HG03558 (cell line): ENCODE measurements around the gene ZRSR2.
"Not testable (repeated sequence)": the region's sequence is repeated elsewhere in the genome, so short reads cannot be mapped to it uniquely, and the experiment has no call there.

Source experiments
- ATAC-seq: cut with Tn5 transposase; IDR thresholded peaks from one replicate; pipeline ENCODE4 v1.9.1; 2021; ENCODE audit warnings: moderate number of reproducible peaks; ENCODE audit not compliant: unreplicated experiment; ENCODE audit errors: extremely low read depth

Gene ZRSR2

DNA sequence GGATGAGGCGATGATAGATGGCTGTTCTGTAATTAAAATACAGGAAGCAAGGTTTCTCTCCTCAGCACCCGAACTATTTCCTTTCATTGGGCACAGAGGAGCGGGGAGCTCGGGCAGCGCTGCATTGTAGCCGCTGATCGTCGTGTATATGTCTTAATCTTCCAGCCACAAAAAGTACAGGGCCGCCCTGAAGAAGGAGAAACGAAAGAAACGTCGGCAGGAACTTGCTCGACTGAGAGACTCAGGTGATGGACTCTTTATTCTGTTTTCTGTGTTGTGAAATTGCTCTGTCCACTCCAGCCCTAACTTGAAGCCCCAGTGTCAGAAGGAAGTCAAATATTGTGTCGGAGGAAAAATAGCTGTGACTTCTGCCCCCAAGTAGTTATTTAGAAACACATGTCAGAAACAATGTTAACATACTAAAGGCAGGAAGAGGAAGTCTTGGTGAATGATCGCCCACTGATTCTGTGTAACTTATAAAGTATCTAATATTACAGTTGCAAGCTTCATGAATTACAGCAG is 546 bp downstream of the ZRSR2 start:
- peak; percentile 1 for ATAC-seq

DNA sequence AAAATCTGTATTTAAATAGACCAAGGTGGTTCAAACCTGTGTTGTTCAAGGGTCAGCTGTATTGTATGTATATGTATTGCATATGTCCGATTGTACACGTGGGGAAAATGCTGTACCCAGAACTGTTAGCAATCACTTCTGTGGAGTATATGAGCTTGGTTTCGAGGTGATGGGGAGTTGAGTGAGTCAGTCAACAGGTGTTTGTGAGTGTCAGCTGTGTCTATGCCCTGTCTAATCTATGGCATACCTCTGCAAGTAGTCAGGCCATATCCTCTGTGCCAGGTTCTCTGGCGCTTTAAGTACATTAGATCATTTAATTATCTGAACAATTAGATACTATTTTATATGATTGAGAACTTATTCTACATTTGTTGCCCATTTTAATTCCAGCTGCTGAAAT is 7.4 kb downstream of the ZRSR2 start:
- no peak for ATAC-seq

DNA sequence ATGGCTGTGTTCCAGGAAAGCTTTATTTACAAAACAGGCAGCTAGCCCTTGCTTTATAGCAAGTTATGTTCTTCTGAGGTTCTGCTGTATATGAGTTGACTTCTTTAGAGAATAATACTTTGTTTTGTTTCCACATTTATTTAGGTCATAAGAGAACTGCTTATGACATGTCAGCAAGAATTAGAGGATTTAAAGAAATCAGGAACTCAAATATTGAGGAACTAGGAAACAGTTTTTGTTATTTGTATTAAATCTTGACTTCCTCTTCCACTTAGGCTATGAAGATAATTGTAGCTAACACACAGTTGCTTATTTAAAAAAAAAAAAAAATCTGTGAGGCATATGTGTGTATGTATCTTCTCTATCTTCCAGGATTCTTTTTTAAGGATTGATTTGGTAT is 14.3 kb downstream of the ZRSR2 start:
- no peak for ATAC-seq

DNA sequence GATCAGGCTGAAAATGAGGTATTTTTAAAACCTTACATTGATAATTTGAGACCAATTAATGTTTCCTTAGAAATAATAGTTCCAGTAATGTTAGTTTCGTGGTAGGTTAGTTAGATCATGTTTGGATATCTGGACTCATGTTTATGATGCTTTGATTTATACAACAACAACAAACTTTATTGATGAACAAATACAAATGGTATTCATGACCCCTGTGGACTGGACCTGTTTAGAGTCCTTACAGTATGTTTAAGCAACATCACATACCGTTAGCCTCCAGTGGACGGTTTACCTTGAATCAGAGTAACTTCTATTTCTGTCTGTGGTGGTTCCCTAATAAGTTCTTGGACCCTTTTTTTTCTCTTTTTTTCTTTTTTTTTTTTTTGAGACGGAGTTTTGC is 18.0 kb downstream of the ZRSR2 start:
- ATAC-seq, result no peak

DNA sequence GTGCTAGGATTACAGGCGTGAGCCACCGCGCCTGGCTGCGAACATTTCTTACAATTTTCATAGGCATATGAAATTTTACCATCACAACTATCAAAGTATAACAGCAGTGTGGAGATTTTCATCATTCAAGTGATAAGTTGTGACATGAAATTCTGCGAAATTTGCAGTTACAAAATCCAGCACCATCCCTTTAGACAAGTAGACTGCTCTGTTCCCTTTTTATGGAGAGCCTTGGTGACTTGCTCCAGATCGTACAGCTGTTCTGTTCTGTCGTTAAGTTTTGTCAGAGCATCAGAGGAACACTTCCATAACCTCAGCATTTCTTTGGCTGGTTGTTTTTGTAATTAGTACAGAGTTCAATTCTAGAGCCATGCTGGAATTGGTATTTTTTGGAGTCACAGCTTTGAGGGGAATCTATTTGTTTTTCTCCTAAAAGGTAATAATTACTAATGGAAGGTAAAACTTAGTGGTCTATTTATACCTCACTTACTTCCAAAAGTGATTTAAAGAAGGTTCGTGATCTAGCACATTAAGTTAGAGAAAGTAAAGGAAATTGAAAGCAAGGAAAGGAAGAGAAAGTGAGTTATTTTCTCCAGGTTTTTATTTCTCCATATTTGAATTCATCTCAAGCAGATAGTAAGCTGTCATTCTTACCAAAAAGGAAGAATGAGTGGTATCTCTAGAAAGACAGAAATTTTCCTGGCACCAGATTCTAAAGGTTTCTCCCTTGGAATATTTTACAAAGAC is 22.1 kb downstream of the ZRSR2 start:
- ATAC-seq, result no peak

DNA sequence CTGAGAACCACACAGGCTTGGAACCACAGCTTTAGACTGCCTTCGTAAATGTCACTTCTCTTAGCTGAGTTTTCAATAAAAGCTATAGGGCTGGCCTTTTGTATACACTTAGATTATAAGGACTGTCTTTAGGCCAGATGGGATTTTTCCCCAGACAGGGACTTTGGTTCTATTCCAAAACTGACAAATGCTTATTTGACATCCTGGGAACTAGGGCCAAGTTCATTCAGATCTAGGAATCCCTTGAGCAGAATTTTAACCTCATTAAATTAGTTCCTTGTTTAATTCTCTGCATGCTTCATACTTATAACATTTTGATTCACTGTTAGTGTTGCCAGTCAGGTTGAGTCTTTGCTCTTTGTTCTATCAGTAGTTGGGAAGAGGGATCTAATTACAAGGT is 23.1 kb downstream of the ZRSR2 start:
- no peak for ATAC-seq

DNA sequence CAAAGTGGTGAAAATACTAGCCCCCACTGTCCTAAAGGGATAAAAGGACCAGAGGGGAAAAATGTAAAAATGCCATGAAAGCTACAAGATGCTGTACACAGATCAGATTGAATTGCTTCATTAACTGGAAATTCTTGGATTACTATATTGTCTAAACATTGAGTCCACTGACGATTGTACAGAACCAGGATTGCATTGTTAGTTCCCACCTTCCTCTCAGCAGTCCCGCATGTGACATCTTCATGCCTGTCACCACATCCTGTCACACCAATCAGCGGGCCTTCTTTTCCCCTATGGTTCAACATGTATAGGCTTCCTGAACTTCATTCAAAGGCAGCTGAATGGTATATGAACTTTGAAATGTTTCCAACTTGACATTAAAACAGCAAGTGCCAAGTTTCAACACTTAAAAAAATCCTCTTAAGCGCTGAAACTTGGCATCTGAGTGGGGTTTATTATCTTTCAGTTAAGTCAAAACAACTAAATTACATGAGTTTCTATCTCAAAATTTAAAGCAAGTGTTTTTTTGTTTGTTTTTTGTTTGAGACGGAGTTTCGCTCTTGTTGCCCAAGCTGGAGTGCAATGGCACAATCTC is 24.6 kb downstream of the ZRSR2 start:
- ATAC-seq, result no peak

DNA sequence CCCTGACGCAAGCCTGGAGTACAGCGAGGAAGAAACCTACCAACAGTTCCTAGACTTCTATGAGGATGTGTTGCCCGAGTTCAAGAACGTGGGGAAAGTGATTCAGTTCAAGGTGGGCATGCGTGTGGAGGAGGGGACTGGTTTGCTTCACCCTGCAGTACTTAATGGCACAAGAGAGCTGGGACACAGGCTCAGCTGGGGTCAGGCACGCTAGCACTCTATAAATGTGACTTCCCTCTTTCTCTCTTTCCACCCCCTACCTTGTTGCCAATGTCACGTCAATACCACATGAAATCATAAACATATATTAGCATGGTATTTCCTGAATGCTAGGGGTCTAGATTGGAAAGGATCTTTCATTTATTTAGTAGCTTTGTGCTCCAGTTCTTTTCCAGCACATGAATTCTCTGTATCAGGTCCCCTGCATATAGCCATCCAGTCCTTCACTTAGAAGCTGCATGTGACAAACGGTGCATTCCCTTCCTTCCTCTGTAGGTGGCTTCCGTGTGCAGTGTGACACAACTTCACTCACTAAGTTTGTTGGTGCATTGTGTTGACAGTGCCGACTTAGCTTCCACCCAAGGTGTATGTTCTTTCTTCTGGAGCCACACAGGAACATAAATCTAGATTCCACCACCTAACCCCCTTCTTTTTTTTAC is 25.6 kb downstream of the ZRSR2 start:
- peak; percentile 70 for ATAC-seq

DNA sequence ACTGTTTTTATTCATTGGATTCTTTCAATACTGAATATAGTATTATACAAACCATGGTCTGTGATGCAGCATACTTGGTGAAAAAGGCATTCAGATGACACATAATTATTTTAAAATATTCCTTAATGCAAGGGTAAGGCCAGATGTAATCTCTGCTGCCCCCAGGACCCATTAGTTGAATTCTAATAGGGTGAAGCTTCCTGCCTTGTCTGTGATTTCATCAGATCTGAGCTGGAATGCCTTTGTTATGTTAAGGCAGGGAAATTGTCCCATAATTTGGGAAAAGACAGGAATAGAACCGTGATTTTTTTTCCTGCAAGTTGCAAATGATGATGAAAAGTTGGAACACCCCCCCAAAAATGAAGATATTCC is 26.1 kb downstream of the ZRSR2 start:
- ATAC-seq, result no peak

DNA sequence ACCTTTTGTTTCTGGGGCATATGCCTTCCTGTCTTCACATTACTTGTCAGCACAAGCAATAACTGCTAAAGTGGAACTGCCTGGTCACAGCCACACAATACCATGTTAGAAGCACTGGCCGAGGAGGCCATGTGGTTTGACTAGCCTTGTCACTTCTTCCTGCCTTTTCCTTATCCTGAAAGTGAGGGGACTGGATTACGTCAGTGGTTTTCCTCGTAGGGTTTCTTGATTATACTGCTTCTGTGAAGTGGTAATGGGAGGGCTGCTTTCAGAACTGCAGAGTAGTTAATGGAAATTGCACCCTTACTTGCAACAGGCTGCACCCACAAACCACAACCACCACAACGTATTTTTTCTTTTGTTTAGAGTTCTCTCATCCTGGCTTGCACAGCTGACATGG is 26.6 kb downstream of the ZRSR2 start:
- no peak for ATAC-seq

DNA sequence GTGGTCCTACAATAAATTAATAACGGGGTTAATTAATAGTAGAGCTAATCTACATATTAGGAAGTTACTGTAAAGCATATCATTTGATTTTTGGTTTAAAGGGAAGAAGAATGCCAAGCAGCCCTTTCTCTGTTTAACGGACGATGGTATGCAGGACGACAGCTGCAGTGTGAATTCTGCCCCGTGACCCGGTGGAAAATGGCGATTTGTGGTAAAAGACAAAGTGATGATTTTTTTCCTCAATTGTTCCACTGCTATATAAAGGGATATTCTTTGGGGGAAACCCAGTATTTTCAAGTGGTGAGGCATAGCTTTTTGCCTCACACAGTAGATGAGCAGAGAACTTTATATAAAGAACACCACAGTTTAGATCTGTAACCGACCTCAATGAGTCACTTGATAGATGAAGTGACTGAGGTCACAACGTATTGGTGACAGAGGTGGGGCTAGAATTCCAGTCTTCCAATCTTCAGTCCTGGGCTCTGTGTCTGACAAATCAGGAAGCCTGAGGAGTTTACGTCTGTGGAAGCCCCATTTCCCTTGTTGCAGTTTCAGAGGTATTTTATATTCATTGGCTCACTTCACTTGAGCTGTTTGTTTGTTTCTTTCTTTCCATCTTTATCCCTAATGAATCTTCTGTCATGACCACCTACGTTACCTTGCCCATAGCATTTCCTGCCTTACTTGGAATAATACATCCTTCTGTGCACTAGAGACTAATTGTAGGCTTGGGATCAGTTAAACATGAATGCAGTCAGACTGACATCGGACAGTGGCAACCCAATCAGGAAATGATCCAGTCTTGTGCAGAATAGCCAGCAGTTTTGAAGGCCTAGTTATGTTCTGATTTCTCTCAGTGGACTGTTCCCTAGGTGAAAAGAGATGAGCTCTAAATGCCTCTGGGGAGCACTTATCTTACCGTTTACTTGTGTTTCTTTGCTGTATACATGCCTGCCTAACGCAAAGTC is 30.1 kb downstream of the ZRSR2 start:
- no peak for ATAC-seq

DNA sequence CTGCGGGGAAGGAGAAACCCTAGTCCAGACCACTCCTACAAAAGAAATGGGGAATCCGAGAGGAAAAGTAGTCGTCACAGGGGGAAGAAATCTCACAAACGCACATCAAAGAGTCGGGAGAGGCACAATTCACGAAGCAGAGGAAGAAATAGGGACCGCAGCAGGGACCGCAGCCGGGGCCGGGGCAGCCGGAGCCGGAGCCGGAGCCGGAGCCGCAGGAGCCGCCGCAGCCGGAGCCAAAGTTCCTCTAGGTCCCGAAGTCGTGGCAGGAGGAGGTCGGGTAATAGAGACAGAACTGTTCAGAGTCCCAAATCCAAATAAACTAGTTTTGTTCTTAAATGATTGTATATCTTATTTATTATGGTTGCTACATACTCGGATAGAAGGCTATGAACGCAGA is 32.6 kb downstream of the ZRSR2 start:
- ATAC-seq, result no peak

DNA sequence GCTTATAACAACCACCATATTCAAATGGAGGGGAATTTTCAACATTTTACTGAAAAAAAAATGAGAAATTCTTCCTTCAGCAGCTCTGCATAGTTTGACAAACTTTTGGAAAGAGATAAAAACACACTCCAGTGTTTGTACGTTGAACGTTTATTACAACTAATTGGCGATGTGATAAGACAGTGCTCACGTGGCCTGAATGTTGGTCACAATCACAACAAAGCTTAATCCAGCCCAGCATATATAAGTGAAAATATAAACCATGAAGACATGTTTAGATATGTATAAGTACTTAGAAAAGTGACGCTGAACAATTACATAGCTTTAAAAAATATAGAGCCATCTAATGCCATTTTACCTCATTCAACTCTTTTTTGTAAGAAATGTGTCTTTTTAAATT is 35.7 kb downstream of the ZRSR2 start:
- ATAC-seq, result no peak

DNA sequence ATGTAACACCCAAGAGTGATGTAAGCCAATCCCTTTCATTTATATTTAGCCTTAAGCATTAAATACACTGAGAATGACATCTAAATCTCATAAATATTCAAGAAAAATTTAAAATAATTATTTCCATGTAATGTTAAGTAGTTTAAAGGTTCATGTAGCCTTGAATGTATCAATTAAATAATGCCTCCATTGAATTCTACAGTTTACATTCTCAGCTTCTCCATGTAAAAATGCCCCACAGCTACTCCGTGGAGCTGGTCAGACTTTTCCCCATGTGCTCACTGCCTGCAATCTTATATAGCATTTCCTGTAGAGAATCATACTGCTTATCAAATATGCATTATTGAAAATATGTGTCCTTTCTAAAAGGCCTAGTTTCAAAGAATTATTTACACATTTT is 38.9 kb downstream of the ZRSR2 start:
- no peak for ATAC-seq

DNA sequence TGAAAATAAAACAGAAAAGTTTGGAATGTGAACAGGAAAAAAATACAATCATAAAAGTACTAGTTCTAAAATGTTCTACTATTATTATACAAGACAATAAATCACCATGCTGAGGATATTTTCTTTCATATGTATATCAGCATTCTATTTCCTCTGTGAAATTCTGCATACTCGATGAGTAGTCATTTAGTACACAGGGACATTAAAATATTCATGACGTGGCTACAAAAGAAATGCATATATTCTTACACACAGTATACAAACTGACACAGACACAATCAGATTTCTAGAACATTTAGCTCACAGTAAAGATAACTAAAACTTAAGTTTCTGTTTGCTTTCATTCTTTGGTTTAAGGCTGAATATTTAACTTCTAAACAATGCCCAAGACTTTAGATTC is 41.1 kb downstream of the ZRSR2 start:
- not testable (repeated sequence) for ATAC-seq

DNA sequence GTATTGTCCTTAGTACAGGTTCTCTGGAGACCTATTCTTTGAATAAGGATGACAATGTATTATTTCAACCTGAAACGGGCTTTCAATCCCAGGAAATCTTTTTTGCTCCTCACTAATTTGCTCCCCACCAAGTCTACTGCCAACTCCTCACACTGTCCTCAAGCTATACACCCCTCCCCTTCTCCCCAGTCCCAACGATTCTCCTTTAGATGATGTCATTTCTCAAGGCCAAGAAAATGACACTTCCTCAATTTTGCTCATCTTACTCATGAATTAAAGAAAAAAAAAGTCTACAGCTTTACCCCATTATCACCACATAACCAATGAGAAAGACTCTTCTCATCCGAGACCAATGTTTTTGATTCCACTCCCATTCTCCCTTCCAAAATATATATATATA is 43.8 kb downstream of the ZRSR2 start:
- no peak for ATAC-seq

DNA sequence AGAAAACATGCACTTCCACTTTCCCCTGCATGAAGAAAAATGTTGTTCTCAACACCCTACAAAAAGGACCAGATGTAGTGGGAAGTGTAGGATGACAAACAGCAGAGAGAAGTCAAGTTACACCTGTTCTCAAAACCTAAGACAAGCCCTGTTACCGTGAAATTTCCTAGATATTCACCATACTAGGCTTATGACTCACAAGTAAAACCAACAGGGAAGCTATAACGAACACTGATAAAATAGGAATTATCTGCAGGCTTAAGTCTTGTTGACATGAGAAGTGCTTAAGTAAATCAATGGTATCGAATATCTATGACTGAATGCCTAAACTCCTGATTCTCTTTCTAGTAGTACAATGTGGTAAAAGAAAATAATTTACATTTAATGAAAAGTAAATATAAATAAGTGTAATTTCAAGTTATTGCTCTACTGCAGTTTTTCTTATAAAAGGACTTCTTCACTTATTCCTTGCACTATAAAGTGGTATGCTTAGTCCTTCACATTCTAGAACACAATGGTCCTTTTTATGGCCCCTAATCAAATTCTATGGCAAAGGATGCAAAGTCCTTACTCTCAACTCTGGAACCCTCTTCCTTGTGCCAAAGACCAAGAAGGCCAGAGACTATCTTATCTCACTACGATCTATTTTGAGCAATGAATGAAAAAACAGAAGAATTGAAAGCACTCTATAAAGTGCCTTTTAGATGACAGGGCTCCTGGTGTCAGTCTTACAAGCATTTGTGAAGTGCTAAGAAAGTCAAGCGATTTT is 44.7 kb downstream of the ZRSR2 start:
- no peak for ATAC-seq

DNA sequence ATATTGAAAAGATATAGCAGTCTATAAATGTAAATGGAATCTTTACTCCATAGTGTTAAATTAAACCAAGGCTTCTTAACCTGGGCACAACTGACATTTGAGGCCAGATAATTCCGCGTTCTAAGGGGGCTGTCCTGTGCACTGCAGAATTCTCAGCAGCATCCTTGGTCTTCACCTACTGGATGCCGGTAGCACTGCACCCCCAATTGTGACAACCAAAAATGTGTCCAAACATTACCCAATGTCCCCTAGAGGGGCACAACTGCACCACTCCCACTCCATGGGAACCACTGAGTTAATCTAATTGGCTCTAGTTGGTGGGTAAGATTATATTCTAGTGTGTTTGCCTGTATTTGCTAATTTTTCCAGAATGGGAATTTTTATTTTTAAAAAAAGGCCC is 47.7 kb downstream of the ZRSR2 start:
- no peak for ATAC-seq

DNA sequence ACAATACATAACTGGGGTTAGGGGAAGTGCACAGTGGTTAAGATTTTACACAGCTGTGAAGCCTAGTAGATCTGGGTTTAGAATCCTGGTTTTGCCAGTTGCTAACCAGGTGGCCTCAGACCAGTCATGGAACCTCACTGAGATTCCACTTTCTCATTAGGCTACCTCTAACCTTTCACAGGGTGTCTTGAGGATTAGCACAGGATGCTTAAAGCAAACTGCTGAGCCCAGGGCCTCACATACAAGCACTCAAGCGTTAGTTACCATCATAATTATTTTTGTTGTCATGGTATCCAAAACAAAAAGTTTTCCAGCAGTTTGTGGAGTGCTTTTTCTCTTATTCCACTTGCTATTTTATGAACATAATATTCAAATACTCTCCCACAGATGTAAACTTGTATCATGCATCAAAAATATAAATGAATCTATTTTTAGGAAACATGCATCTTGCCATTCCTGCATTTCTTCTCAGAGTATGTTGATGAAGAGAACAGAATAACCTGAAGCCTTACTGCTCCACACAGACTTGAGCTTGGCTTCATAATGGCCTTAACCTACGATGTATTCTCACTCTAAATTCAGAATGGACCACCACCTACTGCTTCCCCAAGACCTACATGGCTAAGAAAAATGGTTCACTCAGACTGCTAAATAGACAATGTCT is 51.7 kb downstream of the ZRSR2 start:
- ATAC-seq, result no peak
